NOMO-1 treated with DMSO at 0.1 percent for 48 hours (cell line): ENCODE data around the gene LAMA3.

Experiments
- DNase-seq: peaks from one replicate; lab custom pipeline; 2025; ENCODE audit not compliant: unreplicated experiment; lab: John Stamatoyannopoulos, UW

LAMA3 gene

DNA sequence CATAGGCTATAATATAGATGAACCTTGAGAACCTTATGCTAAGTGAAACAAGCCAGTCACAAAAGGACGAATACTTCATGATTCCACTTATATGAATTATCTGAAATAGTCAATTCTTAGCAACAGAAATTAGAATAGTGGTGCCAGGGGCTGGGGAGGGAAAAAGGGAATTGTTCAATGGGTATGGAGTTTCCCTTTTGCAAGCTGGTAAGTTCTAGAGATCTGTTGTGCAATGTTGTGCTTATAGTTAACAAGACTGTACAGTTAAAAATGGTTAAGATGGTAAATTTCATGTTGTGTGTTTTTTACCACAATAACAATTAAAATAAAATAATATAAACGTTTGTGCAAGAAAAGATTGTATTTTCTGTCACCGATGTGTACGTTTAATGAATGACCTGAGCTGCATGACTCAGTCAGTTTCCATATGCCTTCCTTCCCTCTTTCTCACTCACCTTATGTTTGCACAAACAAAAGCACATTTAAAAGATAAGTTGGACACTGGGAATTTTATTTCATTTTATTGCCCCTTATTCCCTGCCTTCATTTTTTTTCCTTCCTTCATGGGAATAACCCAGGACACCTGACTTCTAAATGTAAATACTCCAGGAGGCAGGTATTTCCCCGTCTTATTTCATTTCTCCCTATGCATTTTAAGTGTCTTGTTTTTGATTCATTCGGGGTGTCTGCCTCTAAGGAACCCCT lies 181.6 kb downstream of the LAMA3 start:
- peak; percentile 15 for DNase-seq

DNA sequence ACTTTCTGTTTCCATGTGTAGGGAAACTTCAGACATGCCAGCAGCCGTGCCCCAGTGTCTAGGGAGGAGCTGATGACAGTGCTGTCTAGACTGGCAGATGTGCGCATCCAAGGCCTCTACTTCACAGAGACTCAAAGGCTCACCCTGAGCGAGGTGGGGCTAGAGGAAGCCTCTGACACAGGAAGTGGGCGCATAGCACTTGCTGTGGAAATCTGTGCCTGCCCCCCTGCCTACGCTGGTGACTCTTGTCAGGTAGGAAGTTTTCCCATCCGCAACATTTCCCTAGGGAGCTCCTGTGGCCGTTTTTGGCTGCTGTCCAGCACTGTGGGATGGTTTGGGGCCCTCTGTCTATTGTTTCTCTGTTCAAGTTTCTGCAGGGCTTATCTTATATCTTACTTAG lies 182.2 kb downstream of the LAMA3 start:
- DNase-seq = no peak

DNA sequence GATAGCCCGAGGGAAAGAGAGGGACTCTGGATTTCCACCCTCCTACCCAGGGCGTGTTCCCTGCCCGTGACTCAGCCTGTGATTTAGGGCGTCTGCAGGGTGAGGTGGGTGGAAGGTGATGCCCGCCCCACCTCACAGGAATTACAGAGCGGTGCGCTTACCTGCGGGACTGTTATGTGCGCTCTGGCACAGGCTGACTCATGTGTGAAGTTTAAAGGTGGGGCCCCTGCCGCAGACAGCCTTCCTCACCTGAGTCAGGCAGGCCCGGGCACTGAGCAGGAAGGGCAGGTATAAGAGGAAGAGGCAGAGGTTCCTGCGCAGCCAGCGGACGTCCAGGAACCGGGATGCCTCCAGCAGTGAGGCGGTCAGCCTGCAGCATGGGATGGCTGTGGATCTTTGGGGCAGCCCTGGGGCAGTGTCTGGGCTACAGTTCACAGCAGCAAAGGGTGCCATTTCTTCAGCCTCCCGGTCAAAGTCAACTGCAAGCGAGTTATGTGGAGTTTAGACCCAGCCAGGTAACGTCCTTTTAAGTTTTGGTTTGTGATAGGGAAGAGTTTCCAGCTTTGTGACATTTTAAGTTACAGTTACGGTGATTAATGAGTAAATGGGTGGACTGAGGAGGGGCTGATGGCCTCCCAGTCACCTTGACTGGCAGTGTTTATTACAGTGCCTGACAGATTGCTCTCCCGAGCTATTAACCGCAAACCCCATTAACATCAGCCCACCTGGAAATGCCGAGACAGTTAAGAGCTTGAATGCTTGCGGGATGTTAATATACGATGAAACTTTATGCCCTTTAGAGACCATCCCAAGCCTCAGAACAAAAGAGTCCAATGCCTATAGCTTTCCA lies 183.7 kb downstream of the LAMA3 start:
- no peak for DNase-seq

DNA sequence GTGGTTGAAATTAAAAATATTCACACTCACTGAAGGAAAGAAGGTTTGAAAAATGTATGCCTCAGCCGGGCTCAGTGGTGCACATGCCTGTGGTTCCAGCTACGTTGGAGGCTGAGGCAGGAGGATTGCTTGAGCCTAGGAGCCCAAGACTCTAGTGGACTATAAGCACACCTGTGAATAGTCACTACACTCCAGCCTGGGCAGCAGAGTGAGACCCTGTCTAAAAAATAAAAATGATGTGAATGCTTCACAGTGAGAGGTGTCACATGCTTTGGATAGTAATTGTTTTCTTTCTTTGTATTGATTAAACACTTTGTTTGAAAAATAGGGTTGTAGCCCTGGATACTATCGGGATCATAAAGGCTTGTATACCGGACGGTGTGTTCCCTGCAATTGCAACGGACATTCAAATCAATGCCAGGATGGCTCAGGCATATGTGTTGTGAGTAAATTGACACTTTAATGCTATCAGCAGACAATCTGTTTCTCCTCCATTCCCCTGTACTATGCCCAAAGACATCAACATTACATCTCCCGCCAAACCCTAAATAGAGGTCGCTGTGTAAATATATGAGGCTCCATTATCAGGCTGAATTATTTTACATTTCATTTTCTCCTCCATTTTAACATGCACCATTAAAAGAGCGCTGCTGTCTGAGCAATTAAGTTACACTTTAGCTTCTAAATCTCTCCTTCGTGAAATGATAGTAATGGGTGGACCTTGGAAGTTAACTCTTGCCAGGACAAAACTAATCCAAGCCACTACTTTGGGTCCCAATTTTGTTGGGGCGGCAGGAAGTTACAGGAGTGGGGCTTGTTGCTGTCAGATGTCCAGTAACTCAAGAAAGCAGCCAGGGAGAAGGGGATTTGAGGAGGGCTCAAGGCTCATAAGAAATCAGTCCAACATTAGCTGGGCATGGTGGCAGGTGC lies 187.0 kb downstream of the LAMA3 start:
- no peak for DNase-seq

DNA sequence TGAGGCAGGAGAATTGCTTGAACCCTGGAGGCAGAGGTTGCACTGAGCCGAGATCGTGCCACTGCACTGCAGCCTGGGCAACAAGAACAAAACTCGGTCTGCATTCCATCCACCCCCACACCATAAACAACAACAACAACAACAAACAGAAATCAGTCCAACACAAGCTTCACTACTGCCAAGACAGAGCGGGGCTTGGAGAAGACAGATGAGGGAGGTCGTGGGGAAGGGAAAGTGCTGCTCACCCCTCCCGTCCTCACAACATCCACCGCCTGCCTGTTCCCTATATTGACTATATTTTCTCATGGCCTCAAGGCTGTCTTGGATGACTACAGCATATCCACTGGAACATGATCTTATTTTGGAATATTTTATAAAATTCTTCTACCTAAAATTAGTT lies 187.7 kb downstream of the LAMA3 start:
- no peak for DNase-seq

DNA sequence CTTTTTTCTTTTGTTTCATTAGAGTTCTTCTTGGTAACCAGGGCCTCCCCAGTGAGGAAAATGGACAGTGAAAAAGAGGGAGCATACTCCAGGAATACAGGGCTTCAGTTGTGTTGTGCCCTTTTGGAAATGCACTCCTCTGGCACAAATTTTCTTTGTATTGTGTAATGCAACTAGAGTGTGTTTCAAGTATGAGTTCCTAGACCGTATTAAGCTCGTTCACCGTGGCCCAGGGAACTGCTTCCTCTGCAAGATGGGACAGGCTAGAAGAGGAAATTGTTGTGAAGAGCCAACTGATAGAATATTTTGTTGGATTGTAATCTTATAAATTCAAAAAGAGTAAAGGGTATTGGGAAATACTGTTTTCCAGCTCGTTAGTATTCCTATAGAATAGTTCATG lies 188.1 kb downstream of the LAMA3 start:
- no peak for DNase-seq

DNA sequence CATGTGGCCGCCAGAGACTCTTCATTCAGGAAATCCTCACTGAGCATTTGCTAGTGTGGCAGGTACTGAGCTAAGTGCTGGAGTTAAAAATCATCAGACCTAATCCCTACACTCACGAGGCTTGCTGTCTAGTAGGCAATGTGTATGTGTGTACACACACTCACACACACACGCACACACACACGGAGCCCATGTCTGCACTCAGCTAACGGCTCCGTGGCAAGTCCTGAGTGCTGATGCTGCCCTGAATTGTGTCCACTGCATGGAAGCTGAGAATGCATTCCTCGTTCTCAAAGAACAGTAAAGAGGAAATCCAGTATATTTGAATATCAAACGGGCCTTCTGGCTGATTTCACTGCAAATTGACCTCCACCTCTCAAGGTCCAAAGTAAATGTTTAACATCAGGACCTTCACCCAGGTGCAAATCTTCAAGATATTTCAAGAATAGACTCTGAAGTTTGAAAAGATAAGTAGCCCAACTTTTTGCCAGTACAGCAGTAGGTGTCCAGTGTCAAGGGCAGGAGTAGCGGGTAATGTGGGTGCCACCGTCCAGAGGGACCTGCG lies 189.2 kb downstream of the LAMA3 start:
- no peak for DNase-seq

DNA sequence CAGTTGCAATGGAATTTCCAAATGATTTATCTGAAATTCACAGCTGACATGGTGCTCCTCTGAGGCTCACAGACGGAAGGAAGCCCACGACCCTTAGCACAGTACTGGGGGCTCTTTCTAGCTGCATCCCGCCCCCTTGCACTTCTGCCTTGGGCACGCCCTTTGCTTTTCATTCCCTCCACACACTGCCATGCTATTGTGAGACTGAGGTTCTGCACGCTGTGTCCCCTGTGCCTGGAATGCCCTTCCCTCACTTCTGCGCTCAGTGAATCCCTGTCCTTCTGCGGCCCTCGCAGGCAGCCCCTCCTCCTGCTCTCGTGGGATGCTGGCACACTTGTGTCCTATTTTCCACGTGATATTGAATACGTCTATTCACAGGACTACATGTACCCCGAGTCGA lies 189.9 kb downstream of the LAMA3 start:
- DNase-seq = no peak

DNA sequence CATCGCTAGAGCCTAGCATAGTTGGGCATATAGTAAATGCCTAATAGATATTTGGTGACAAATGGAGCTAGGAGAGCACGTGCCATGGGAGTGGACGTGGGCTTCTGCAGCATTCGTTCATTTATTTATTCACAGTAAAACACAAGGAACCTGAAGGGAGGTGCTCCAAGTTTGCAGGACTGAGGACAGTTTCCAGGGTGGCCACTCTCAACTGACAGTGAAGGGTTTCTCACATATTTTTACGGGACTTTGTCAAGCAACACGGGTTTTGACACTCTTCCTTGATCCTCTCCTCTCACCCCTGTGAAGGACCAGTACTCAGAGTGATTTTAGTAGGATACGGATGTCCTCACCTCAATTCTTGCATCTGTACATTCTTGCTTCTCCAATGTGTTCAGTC lies 190.3 kb downstream of the LAMA3 start:
- no peak for DNase-seq

DNA sequence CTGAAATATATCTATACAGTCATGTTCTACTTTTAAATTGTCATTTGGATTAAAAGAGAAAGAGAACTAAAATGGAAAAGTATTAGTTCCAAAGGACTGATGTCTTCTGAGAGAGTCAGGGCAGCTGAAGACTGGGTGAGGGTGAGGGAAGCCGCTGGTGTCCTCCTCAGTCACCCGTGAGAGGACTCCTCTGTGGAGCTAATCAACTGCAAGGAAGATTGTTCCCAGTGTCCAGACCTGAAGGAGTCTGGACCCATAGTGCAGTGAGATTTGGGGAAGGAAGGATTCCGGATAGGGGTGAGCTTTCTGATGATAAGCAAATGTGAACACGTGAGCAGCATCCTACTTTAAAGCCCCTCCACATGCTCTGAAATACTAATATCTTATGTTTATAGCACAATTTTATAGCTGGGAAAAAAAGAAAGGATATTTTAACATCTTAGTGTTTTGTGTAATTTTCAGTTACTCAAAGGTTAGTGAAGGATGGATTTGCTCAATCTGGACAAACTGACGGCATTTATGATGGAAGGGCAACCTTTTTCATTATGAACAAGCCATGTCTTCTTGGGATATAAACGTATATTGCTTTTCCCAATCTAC lies 190.8 kb downstream of the LAMA3 start:
- DNase-seq = no peak

DNA sequence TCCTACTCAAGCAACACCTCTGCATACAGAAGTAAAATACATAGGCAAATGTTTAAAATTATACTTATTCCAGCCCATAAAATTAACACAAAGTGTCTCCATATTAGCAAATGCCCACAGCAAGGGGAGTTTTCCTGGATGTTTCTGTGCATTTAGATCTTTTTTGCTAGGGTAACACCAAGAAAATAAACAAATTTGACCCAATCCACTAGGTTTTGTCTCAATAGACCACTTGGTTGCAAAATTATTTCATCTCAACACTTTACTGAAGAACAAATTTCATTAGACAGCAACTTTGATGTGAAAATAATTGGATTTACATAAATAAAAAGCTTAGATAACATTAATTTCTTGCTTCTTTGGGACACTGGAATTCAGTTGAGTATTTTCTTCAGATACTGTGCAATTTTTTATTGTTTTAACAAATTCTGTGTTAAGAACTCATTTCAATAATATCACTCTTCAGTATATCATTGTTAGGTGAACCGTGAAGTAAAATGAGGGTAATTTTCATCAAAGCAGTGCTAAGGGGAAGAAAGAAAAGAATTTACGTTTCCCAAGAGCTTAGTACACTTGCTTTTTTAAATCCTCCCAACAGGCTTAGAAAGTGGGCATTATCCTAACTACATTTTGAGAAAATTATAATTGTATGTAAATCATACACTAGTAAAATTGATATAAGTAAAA lies 191.8 kb downstream of the LAMA3 start:
- DNase-seq = no peak

DNA sequence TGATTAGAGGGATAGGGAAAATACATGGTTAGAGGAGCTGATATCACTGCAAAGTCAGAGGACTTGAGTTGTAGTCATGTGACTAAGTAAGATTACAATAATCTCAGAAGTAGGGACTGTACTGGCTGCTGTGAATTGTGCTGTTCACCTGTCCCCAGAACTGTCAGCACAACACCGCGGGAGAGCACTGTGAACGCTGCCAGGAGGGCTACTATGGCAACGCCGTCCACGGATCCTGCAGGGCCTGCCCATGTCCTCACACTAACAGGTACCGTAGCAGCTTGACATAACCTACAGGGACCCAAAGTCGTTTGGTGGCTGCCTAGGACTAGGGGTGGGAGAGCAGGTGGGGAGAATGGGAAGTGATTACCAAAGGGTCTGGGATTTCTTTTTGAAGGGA lies 192.5 kb downstream of the LAMA3 start:
- no peak for DNase-seq

DNA sequence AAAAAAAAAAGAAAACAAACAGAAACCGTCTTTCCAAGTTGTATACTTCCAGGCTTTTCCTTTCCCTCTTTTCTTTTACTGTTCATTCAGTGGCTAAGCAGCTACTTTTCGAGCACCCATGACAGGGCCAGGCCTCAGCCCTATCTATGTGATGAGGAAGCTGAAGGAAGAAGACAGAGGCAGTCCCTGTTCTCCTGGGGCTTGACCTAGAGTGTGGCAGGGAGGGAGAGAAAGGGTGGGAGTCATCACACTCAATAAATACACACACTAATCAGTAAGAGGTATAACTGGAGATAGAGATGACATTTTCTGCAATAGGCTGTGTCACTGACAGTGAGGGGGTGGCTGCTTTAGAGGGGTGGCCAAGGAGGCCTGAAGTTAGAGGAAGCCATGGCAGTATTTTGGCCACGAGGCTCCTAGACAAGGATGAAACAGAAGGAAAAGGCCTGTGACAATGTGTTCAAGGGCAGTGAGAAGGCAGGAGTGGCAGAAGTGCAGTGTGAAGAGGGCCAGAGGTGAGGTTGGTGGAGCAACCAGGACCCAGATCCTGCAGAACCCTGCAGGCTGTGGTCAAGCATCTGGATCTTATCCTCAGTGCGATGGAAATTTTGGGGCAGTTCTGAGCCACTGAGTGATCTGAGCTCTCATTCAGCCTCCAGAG lies 193.5 kb downstream of the LAMA3 start:
- DNase-seq = no peak

DNA sequence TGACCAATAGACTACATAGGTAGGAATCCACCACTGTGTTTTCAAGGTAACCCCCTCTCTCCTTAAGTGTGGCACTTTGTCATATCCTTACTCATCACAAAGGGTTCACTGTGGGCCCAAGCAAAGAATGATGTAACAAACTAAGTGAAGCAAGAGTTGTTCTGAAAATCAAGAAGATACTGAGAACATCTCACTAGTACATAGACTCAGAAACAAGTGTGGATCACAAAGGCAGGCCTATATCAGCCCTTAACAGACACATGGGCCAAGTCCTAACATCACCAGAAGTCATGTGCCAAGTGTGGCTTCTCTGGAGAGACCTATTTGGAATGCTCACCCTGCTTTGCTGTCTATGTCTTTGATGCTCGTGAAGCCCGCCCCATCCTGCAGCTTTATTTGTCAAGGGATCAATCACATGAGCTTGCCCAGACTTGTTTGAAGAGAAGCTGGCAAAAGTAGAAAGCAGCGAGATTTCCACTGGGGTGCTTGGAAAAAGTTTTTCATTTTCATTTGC lies 194.1 kb downstream of the LAMA3 start:
- no peak for DNase-seq

DNA sequence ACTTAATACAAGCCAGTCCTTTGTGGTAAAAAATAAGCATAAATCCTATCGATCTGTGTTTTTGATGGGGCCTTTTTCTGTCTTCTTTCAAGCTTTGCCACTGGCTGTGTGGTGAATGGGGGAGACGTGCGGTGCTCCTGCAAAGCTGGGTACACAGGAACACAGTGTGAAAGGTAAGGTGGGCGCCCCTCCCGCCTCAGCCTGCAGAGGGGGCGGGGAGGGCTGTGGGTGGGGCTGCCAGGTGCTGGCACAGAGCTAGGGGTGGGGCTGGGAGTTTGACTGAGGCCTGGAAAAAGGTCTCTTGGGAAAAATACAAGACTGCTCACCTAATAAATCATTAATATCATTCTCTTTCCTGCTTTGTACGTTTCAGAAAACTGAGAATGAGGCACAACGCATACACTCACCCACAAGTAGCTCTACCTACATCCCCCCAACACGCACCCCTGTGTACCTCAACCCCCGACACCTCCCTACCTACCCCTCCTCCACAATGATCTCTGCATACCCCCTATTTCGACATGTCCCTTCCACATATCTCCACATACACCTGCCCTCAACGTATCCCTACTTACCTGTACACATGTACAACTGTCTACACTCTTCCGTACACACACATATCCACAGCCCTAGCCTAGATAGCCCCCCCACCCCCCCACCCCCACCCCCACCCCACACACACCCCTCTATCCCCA lies 195.6 kb downstream of the LAMA3 start:
- DNase-seq = no peak

DNA sequence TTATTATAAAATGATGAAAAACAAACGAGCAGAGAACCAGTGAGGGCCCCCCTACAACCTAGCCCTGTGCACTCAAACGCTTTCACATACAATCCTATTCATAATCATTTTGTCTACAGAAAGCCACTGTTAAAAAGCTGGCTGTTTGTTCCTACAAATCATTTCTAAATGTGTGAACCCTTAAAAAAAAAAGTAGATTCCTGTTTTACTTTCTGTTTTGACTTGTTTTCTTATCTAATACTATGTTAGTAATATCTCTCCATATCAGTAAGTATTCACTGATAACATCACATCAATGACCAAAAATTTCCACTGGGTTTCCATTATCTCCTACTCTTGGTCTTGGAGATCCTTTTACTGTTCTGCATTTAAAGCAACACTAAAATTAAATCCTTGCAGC lies 196.5 kb downstream of the LAMA3 start:
- no peak for DNase-seq

DNA sequence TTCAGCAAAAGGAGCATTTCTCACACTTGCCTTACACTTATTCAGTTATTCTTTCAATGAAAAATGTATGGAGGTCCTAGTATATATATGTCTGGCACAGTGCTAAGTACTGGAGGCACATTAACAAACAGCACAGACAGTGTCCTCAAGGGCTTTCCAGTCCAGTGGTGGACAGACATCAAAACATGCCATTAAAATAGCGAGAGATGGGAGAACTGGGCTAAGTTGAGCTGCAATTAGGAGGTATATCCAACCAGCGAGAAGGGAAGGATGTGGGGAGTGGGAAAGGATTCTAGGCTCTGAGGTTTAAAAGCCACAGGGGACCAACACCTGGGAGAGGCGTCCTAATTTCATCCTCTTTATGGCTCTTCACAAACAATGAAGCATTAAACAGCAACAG lies 197.8 kb downstream of the LAMA3 start:
- DNase-seq = no peak

DNA sequence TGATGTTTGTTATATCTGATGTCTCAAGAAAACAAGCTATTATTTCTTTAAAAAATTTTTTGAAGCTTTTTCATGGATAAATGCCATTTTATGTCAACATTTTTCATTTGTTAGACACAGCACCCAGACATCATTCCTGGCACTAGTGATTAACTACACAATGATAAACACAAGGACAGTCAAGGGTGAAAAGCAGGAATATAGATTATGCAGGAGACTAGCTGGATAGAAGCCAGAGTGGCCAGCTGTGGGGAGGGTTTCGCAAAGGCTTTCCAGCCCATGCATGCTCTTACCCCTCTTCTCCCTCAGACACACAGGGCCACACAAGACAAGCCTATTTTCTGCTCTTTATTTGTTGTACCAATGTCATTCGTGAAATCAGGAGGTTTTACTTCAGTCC lies 198.2 kb downstream of the LAMA3 start:
- DNase-seq = no peak

DNA sequence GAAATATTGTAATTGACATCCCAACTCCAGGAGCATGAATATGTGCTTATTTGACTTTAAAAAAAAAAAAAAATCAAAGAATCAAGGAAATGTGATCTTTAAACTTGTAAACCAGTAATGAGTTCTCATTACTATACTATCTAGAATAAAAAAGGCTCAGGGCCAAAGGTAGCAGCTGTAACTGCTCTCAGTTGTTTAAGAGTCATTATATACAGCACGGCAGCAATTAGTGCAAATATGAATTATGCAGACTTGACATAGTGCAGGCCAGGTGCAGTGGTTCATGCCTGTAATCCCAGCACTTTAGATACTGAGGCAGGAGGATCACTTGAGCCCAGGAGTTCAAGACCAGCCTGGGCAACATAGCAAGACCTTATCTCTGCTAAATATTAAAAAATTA lies 199.6 kb downstream of the LAMA3 start:
- no peak for DNase-seq
